HG02981 (cell line): ENCODE measurements around the gene CRTC3.
A peak's percentile ranks its signal among the peaks of the same experiment; 100 is the strongest.

Experiments
- ATAC-seq: cut with Tn5 transposase; IDR thresholded peaks from one replicate; pipeline ENCODE4 v1.9.1; 2021; ENCODE audit warnings: mild to moderate bottlenecking, moderate library complexity; ENCODE audit not compliant: unreplicated experiment

The CRTC3 gene

DNA sequence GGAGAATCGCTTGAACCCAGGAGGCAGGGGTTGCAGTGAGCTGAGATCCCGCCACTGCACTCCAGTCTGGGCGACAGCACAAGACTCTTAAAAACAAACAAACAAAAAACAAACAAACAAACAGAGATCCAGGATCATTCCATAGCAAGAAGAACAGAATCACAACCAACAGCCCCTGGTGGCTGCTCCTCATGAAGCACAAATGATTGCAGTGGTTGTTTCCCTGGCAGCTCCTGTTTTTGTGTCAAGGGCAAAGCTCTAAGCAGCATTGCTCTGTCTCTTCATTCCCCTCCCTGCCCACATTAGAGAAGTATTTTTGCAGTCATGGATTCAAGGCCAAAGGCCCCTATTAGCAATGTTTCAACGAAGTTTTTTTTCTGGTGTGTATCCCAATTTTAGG, 161.6 kb downstream of the CRTC3 start:
- no peak for ATAC-seq

DNA sequence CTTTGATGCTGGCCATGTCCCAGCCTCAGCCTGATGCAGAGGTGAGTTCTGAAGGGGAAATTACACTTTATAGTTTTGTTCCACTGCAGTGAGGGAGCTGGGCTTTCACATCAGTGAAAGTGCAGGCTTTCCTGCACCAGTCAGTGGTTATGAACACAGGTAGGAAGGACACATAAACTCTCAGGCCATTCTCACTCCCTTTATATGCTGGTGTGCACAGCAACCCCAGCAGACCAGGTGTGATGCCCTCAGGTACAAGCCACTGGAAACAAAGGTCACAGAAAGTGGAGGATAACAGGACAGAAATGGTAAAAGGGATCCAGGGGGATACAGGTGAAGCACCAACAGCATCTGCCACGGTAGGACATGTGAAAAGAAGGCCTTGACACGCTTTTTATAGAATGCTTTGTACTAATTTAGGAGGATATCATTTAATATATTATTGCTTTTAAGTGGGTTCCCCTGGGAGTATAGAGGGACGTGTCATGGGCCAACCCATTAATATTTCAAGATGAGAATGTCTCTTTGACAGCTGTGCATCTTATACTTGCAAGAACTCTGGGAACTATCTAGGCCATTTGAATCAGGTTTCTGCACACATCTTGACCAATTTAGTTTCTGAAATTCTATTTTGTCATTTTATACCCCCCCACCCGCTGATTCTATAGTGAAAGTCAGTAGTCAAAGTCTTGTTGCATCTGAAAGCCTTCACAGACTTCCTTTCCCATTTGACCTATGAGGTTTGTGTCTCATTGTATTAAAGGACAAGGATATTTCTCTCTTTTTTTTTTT, 162.5 kb downstream of the CRTC3 start:
- ATAC-seq: peak; percentile 65
